GM15510 (cell line): ENCODE results near the gene SERTAD2.
A peak's percentile ranks its signal among the peaks of the same experiment; 100 is the strongest.

Experiments used
- POLR2A ChIP-seq: IDR thresholded peaks from 3 replicates; pipeline ENCODE4 v1.6.1; 2011; ENCODE audit warnings: borderline replicate concordance; ENCODE audit not compliant: insufficient read length; ENCODE audit errors: extremely low read depth

Gene SERTAD2

GRCh38 chr2:64615192-64615763, 38.4 kb downstream of the SERTAD2 start:
- TF ChIP-seq POLR2A: no peak

GRCh38 chr2:64613276-64613675, 40.4 kb downstream of the SERTAD2 start:
- TF ChIP-seq POLR2A: no peak

DNA sequence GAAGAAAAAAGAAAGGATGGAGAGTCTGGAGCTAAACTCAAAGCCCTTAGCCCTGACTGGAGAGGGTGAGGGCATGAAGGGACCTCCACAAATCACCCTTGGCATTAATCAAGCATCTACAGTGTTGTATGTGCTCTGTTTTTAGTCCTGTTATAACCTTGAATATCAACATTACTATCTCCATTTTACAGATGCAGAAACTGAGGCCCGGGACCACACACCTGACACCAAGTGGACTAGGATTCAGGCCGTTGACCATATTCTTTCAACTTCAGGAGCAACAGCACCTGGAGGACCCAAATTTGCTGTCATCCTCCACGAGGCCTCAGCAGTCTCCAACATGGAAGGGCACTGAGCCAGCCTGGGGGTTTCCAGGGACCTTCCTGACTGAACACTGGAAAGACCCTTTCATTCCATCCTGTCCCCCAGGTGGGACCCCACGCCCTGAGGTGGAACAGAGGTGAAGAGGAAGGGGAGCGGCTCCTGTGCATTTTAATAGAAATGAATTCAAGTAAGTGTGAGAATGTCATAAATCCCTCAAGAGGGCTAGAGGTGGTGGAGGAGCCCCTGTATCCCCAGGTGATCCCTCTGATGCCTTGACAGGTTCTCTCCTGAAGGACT, 41.0 kb downstream of the SERTAD2 start:
- no peak for TF ChIP-seq POLR2A

- TF ChIP-seq POLR2A: no peak
These were observed 43.3 kb downstream of the SERTAD2 start for GRCh38 chr2:64610316-64610855.

DNA sequence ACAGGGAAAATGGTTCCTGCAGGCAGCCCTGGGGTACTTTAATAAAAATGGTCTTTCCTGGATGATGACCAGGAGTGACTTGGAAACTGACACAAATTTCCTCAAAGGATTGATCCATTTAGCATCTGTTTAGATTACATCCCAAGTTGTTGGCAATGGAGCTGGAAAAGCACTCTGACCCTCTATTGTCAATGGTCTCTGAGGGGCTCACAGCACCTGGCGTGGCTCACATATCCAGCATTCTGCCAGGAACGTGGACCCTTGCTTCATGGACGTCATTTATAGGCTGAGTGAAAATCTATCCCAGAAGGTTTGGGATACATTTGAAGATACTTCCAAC, 43.8 kb downstream of the SERTAD2 start:
- TF ChIP-seq POLR2A: no peak

GRCh38 chr2:64609227-64609941, 44.3 kb downstream of the SERTAD2 start:
- TF ChIP-seq POLR2A: peak; percentile 63

GRCh38 chr2:64608867-64609226, 44.9 kb downstream of the SERTAD2 start:
- no peak for TF ChIP-seq POLR2A

DNA sequence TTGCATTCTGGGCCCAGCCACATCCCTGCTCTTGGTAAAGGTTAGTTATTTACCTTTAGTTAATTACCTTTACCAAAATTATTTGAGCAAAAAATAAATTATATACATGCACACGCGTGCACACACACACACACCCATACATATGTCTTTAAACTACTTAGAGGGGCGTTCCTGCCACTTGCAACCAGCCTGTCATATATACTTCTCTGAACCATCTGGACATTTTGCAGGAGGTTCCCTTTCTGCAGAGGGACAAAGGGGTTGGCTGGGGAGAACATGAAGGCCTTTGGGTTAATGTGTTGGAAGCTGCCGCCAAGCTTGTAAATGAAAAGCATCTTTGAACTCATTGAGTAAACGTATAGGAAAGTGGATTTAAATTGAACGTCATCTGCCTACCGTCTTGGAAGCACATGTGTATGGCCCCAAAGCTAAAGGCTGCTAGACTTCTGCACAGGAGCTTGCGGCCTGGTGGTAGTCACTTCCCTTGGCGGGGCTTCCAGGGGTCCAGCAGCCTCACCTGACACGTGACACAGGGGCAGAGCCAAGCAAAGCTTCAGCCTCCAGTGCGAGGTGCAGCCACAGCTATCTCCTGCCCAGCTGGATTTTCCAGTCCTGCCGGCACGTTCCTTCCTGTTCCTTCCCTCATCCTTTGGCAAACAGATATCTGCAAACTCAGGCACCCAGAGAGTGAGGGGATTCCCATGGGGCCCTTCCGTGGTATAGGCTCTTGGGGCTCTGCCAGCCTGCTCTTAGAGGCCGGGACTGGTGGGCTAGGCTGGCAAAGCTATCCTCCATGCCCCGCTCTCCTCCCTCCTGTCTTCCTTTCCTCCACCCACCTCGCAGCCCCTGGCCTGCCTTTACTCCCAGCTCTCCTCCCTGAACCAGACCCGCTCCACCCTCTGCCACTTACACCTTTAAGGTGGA, 46.1 kb downstream of the SERTAD2 start:
- TF ChIP-seq POLR2A: no peak

DNA sequence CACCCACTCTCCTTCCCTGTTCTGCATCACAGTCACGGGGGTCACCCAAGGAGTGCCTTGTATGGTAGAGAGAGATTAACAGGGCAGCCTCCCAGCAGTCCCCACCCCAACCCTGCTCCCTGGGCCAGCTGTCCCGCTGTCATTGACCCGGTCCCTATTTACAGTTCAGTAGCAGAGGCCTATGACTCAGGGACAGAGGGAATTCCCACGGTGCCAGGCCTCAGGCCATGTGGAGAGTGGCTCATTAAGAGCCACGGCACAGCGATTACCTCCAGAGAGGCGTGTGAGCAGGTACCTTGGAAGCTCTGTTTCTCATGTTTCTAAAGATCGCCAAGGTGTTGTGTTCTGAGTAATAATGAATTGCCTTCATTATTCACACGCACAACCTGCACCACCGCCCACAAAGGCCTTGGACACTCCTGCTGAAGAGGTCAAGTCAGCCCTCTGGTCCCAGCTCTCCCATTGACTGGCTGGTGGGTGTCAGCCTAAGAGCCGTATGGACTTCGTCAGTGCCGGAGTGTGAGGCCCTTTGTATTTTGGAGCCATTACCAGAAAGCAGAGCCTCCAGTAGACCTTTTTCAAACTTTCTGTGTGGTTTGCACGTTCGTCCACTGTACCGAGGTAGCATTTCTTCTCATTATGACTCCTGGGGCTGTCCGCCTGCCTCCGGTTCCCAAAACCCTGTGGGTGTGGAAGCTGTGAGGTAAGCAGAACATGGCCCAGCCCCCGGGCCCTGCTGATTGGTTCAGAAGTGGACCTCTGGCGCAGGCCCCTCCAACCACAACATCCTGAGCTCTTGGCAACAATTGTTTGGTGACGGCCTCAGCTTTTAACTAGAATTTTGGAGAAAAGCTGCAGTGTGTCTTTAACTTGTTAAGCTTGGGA, 47.0 kb downstream of the SERTAD2 start:
- peak; percentile 31 for TF ChIP-seq POLR2A

GRCh38 chr2:64605991-64606478, 47.7 kb downstream of the SERTAD2 start:
- TF ChIP-seq POLR2A: no peak

- no peak for TF ChIP-seq POLR2A
These were observed 48.7 kb downstream of the SERTAD2 start for GRCh38 chr2:64605026-64605471.

GRCh38 chr2:64604155-64604554, 49.6 kb downstream of the SERTAD2 start:
- TF ChIP-seq POLR2A: no peak

DNA sequence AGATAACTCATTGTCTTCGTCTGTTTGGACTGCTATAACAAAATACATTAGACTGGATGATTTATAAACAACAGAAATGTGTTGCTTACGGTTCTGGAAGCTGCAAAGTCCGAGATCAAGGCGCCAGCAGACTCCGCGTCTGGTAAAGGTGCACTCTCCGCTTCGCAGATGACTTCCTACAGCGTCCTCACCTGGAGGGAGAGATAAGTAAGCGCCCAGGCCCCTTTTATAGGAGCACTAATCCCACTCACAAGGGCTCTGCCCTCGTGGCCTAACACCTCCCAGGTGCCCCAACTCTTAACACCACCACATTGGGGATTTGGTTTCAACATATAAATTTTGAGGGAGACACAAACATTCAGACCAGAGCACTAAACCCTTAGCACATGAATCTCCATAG, 51.3 kb downstream of the SERTAD2 start:
- TF ChIP-seq POLR2A: no peak
